Adrenal gland (tissue), 12 donors: Measurements from ENCODE around the gene HHATL. TPM values are rescaled to one million over a fixed set of nuclear protein-coding genes. Genes with fewer than 3 reads are reported as not detected.

Source experiments
- DNase-seq, 7 donors: peaks; one replicate each; pipeline ENCODE4 v3.0.0-alpha.2; 2019 to 2020
- H3K27ac ChIP-seq, 5 donors: fragments of 200-600 bp; sonication (generic) in 4 of 5; 1 replicate in 3 of 5; 2 replicates in 2 of 5; pipeline versions ENCODE4 v1.5.1 to v1.8.0; 2016 to 2020; ENCODE audit warnings: mild to moderate bottlenecking in 1 of 5
- H3K27me3 ChIP-seq: fragments of 200-600 bp; 2 replicates; pipeline ENCODE4 v1.8.0; 2021
- H3K36me3 ChIP-seq, 2 donors: fragments of 200-600 bp; replicated peaks in 1 of 2; 1 replicate in 1 of 2; 2 replicates in 1 of 2; pipeline versions ENCODE4 v1.5.1 to v1.8.0; 2018 to 2022
- H3K4me1 ChIP-seq, 2 donors: fragments of 200-600 bp; replicated peaks in 1 of 2; 1 replicate in 1 of 2; 2 replicates in 1 of 2; pipeline versions ENCODE4 v1.5.1 to v1.8.0; 2018 to 2021
- H3K4me3 ChIP-seq, 4 donors: fragments of 200-600 bp; sonication (generic) in 3 of 4; one replicate each; pipeline ENCODE4 v1.5.1; 2016 to 2018
- H3K9me3 ChIP-seq, 3 donors: fragments of 200-600 bp; sonication (generic) in 1 of 3; replicated peaks in 1 of 3; 1 replicate in 2 of 3; 2 replicates in 1 of 3; pipeline versions ENCODE4 v1.5.1 to v1.8.0; 2016 to 2021
- POLR2A ChIP-seq, 2 donors: fragments of 450-650 bp; IDR thresholded peaks; one replicate each; pipeline ENCODE4 v1.6.1; 2017; ENCODE audit warnings: antibody characterized with exemption in 2 of 2, mild to moderate bottlenecking in 2 of 2, moderate library complexity in 1 of 2
- WGBS, 4 donors: extraction: QIAGEN DNeasy Blood & Tissue Kit in 2 of 4; methylation state at CpG; one replicate each; pipeline versions ENCODE4 v1.1.5 to v1.1.7; 2013 to 2017; 5-methylcytosine and 5-hydroxymethylcytosine counted together
- intact Hi-C, 2 donors: fragments of 100-400 bp; cut with DNase I; formaldehyde crosslinking; loops; one replicate each; pipeline versions ENCODE4 v1.14.1 to v1.15.0; 2022 to 2023
- polyA plus RNA-seq, 3 donors: library from polyadenylated mRNA; stranded (reverse); fragments of 200-250 nt in 2 of 3; fragments of 350-450 nt in 1 of 3; fragmentation: Illumina TruSeq in 1 of 3; extraction: RNeasy Lipid Tissue Mini Kit (QIAGEN cat#74804) in 1 of 3; gene quantifications; one replicate each; pipeline ENCODE4 v1.2.3, GENCODE V29; 2013 to 2014
- total RNA-seq, 9 donors: library from RNA; depleted of rRNA in 4 of 9; stranded (reverse); fragments of >200 nt in 4 of 9; fragments of 120-200 nt in 1 of 9; fragmentation: NEBNext Ultra II Directional in 1 of 9; extraction: Animal tissue kit (Norgen Biotek cat#: 25700) in 1 of 9; gene quantifications; one replicate each; pipeline versions ENCODE4 v1.1.0 to v1.2.4, GENCODE V29; 2013 to 2023
- TF ChIP-seq, protein P1 (sequence below), 6 experiments: fragments of 450-650 bp in 4 of 6; fragments of 200-600 bp in 2 of 6; sonication (generic) in 1 of 6; IDR thresholded peaks; 1 replicate in 5 of 6; 2 replicates in 1 of 6; pipeline versions ENCODE4 v1.5.1 to v1.8.0; 2016 to 2021; ENCODE audit warnings: antibody characterized with exemption in 6 of 6, mild to moderate bottlenecking in 2 of 6, moderate library complexity in 1 of 6
- donor health status: healthy with polysubstance abuse.
- donor health status: Bipolar disorder and iron deficiency.
- donor health status: DM: yes; HTN: yes; CAD: no.
- donor health status: DM: no; HTN: no; CAD: no.
- donor health status: DM: no; HTN: no; CAD: no.
- donor health status: DM: yes; HTN: yes; CAD: no.

Gene HHATL
- total and polyA plus RNA-seq, 12 donors = 0.18 to 4.5 (median 0.73) TPM; not detected in 2

DNA sequence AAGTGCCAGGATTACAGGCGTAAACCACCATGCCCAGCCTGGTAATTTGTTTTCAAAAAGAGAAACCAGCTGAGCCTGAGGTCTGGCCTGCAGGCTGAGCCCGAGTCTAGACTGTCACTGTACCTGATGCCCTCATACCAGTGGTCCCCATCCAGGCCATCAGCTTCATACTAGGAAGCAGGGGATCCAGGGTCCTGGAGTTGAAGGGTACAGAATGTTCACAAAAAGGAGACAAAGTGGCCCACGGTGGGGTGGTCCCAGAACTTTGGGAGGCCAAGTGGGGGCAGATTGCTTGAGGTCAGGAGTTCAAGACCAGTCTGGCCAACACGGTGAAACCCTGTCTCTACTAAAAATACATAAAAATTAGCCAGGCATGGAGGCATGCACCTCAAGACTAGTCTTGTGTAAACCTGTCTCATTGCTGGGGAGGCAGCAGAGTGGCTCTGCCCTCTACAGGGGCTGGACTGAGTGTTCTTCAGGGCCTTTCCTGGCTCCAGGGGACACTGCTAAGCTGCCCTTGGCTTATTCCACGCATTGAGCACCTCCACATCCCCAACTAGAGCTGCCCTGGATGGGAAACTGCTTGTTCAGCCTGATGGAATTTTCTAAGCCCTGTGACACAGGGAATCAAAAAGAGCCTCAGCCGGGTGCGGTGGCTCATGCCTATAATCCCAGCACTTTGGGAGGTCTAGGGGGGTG, 7.9 kb upstream of the HHATL start:
- H3K4me3 ChIP-seq = no peak overlapping the region
- no peaks in the 10 kb centered on the region for H3K9me3 ChIP-seq
- H3K36me3 ChIP-seq = no peaks in the 10 kb centered on the region
- WGBS, 4 donors = 81 to 89% (median 84%) methylated on average over 6 to 7 of the region's 7 CpGs
- DNase-seq = peak in 3 of 7 donors; percentile 2 to 14 (median 2)
- intact Hi-C loops = no loop called here
- H3K4me1 ChIP-seq = no peaks in the 10 kb centered on the region
- no peak overlapping the region for H3K27ac ChIP-seq
- no peak for TF ChIP-seq POLR2A (IDR thresholded peaks at IDR 0.05)
- TF ChIP-seq, protein P1, sequence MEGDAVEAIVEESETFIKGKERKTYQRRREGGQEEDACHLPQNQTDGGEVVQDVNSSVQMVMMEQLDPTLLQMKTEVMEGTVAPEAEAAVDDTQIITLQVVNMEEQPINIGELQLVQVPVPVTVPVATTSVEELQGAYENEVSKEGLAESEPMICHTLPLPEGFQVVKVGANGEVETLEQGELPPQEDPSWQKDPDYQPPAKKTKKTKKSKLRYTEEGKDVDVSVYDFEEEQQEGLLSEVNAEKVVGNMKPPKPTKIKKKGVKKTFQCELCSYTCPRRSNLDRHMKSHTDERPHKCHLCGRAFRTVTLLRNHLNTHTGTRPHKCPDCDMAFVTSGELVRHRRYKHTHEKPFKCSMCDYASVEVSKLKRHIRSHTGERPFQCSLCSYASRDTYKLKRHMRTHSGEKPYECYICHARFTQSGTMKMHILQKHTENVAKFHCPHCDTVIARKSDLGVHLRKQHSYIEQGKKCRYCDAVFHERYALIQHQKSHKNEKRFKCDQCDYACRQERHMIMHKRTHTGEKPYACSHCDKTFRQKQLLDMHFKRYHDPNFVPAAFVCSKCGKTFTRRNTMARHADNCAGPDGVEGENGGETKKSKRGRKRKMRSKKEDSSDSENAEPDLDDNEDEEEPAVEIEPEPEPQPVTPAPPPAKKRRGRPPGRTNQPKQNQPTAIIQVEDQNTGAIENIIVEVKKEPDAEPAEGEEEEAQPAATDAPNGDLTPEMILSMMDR (IDR thresholded peaks at IDR 0.05) = no peak
- H3K27me3 ChIP-seq = no peaks in the 10 kb centered on the region

DNA sequence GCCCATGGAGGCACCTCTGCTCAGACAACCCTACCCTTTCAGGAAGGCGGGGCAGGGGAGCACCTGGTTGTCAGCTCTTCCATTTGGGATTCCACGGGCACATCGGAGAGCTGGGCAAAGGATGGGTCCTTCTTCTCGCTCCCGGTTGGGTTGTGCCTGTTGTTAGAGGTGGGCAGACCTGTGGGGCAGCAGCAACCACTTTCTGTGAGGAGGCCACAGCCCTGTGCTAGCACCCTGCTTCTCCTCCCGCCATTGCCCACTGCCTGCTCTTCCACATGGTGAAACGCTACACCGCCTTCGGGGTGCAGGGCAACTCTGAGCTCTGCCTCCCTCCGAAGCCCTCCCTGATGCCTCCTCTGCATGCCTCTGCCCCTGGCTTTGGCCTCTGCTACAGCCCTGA, 7.0 kb upstream of the HHATL start:
- no peaks in the 10 kb centered on the region for H3K27me3 ChIP-seq
- H3K4me1 ChIP-seq = no peaks in the 10 kb centered on the region
- H3K36me3 ChIP-seq = no peaks in the 10 kb centered on the region
- DNase-seq = peak in 2 of 7 donors; percentile 5 to 7
- WGBS, 4 donors = 89 to 93% (median 93%) methylated on average over 4 to 10 of the region's 10 CpGs
- no peaks in the 10 kb centered on the region for H3K9me3 ChIP-seq
- TF ChIP-seq, protein P1 (IDR thresholded peaks at IDR 0.05) = no peak
- TF ChIP-seq POLR2A (IDR thresholded peaks at IDR 0.05) = no peak
- H3K4me3 ChIP-seq = no peak overlapping the region
- no peak overlapping the region for H3K27ac ChIP-seq
- intact Hi-C loops = no loop called here

DNA sequence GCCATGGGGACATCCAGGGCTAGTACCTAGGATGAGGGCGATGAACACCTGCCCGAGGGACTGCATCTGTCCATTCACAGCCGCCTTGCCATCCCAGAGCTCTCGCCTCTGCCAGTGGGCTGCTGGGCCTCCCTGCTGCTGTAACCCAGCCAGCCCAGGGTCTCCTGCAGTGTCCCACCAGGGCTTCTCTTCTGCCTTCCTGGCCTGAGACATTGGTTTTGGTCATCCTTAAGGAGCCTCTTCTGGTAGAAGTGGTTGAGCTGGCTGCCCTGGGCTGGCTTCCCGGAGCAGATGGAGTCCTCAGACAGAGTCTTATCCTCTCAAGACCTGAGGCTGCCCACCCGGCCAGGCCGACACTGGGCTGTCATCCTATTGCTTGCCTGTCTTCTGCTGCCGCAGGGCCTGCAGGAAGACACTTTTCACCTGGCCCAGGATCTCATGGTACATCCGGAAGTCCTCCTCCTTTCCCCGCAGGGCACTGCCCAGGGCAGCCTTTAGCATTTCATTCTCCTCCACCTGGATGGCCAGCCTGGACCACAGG, 6.1 kb upstream of the HHATL start:
- Histone ChIP-seq H3K27me3 (no peaks in the 10 kb centered on the region), H3K9me3 (no peaks in the 10 kb centered on the region), H3K4me1 (no peaks in the 10 kb centered on the region), H3K36me3 (no peaks in the 10 kb centered on the region), H3K4me3 (no peak overlapping the region), H3K27ac (no peak overlapping the region)
- WGBS, 4 donors = 88 to 100% (median 90%) methylated on average over 1 to 10 of the region's 10 CpGs
- intact Hi-C loops = no loop called here
- TF ChIP-seq POLR2A (IDR thresholded peaks at IDR 0.05) = no peak
- TF ChIP-seq, protein P1 (IDR thresholded peaks at IDR 0.05) = no peak
- peak in 2 of 7 donors; percentile 5 to 27 for DNase-seq

DNA sequence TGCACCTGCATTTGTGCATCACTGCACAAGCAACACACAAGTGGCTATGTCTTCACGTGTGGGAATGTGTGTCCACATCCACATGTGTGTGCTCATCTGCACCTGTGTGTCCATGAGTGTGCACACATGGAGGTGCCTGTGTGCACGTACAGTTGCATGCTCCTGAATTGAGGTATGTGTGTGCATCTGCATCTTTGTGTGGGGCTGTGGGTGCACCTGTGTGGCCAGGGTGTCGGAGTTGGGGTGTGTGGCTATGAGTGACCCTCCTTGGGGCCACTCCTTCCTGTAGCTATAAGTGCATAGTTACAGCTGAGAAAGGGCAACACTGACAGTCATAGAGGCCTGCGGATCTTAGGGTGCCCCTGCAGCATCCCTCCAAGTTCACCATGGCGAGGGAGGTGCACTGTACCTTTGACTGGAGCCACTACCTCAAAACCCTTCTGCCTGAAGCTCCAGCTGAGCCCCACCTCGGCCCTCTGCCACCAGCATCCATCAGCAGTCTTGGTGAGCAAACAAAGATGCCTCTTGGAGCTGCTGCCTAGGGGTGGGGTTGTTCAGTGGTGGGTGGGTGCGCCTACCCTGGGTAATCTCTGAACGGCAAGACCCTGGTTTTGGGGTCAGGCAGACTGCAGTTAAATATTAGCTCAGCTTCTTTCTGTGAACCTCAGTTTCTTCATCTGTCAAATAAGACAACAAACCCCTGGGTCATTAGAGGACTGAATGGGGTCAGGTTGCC, 5.2 kb upstream of the HHATL start:
- no peak for TF ChIP-seq POLR2A (IDR thresholded peaks at IDR 0.05)
- TF ChIP-seq, protein P1 (IDR thresholded peaks at IDR 0.05) = no peak
- no peaks in the 10 kb centered on the region for H3K27me3 ChIP-seq
- H3K27ac ChIP-seq = no peak overlapping the region
- H3K36me3 ChIP-seq = no peaks in the 10 kb centered on the region
- 77 to 90% (median 78%) methylated on average over 6 to 8 of the region's 8 CpGs for WGBS, 4 donors
- no peak overlapping the region for H3K4me3 ChIP-seq
- intact Hi-C loops = no loop called here
- DNase-seq = peak in 2 of 7 donors; percentile 3 to 31
- H3K9me3 ChIP-seq = no peaks in the 10 kb centered on the region
- H3K4me1 ChIP-seq = no peaks in the 10 kb centered on the region
